Central memory CD4-positive, alpha-beta T cell (primary cell): ENCODE data around the gene SMIM44.
A peak's percentile ranks its signal among the peaks of the same experiment; 100 is the strongest.

Experiments
- DNase-seq: peaks from one replicate; pipeline ENCODE4 v3.0.0; 2022

The SMIM44 gene

GRCh38 chr19:3499738-3500428, 16.6 kb upstream of the SMIM44 start:
- no peak for DNase-seq

- no peak for DNase-seq
These were observed 14.7 kb upstream of the SMIM44 start for GRCh38 chr19:3497757-3498520.

GRCh38 chr19:3496392-3497273, 13.4 kb upstream of the SMIM44 start:
- DNase-seq: no peak

GRCh38 chr19:3494559-3494958, 11.3 kb upstream of the SMIM44 start:
- DNase-seq: peak; percentile 37

GRCh38 chr19:3494051-3494450, 10.8 kb upstream of the SMIM44 start:
- DNase-seq: no peak

GRCh38 chr19:3493651-3494050, 10.4 kb upstream of the SMIM44 start:
- DNase-seq: no peak

GRCh38 chr19:3492919-3493318, 9.7 kb upstream of the SMIM44 start:
- DNase-seq: no peak

GRCh38 chr19:3492131-3492839, 9.0 kb upstream of the SMIM44 start:
- DNase-seq: no peak

GRCh38 chr19:3491396-3492119, 8.3 kb upstream of the SMIM44 start:
- no peak for DNase-seq

- DNase-seq: no peak
These were observed 575 bp downstream of the SMIM44 start for GRCh38 chr19:3482507-3483225.

GRCh38 chr19:3481241-3482090, 1.8 kb downstream of the SMIM44 start:
- no peak for DNase-seq

GRCh38 chr19:3480383-3481091, 2.7 kb downstream of the SMIM44 start, which contains the start of gene SMIM24:
Gene SMIM24 (minus strand): TSS chr19:3480525. CDS start chr19:3480463, 62 bp downstream.
- DNase-seq: no peak

- peak; percentile 34 for DNase-seq
These were observed 3.4 kb downstream of the SMIM44 start for GRCh38 chr19:3479834-3480215.

GRCh38 chr19:3479177-3479833, 3.9 kb downstream of the SMIM44 start:
- DNase-seq: peak; percentile 31

- DNase-seq: no peak
These were observed 4.6 kb downstream of the SMIM44 start for GRCh38 chr19:3478409-3479176.

GRCh38 chr19:3477951-3478350, 5.3 kb downstream of the SMIM44 start:
- DNase-seq: no peak

- no peak for DNase-seq
These were observed 5.7 kb downstream of the SMIM44 start for GRCh38 chr19:3477506-3477905.

GRCh38 chr19:3476830-3477229, 6.4 kb downstream of the SMIM44 start:
- no peak for DNase-seq
